HG03342 (cell line): ENCODE results near the gene RSPH3.
"Not testable (repeated sequence)": the region's sequence is repeated elsewhere in the genome, so short reads cannot be mapped to it uniquely, and the experiment has no call there.

Source experiments
- ATAC-seq: cut with Tn5 transposase; IDR thresholded peaks from one replicate; pipeline ENCODE4 v1.9.1; 2021; ENCODE audit warnings: mild to moderate bottlenecking, moderate library complexity; ENCODE audit not compliant: unreplicated experiment

Gene RSPH3

GRCh38 chr6:158978757-158979156, 21.2 kb downstream of the RSPH3 start:
- no peak for ATAC-seq

DNA sequence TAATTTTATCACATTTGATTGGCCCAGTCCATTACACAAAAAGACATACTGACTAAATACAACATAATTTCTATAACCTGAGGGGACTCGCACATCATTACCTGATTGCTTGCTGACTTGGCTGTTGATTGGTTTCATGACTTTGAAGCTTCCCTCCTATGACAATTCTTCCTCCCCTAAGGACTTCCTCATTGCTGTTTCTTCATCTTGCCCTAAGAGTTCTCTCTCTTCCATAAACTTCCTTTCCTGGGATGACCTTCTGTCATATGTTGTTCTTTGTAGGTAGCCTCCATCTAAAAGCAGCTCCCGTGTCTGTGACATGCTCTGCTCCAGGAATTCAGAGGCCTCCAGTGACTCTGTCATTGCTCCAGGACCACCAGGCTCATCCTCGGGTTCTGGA, 22.6 kb downstream of the RSPH3 start:
- ATAC-seq: no peak

- ATAC-seq: no peak
Observed at GRCh38 chr6:158972241-158973233, 27.5 kb downstream of the RSPH3 start.

DNA sequence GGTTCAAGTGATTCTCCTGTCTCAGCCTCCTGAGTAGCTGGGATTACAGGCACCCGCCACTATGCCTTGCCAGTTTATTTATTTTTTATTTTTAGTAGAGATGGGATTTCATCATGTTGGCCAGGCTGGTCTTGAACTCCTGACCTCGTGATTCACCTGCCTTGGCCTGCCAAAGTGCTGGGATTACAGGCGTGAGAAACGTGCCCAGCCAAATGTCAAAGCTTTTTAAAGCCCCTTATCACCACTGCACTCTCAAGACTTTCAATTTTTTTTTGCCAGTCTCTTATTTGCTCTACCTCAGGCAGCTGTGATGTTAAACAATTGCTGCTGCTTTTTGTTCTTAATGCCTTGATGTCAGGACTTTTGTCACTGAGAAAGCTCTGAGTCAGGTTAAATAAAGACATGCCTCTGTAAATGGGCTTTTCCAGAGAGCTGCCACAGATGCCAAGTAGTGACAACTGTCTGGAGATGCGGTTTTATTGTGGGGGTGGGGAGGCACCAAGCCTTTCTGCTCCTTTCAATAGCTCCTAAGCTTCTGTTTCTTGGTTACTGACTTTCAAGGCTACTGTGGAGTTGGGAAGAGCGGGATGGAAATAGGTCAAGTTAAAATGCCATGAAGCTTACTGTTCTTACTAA, 29.2 kb downstream of the RSPH3 start:
- ATAC-seq: no peak

DNA sequence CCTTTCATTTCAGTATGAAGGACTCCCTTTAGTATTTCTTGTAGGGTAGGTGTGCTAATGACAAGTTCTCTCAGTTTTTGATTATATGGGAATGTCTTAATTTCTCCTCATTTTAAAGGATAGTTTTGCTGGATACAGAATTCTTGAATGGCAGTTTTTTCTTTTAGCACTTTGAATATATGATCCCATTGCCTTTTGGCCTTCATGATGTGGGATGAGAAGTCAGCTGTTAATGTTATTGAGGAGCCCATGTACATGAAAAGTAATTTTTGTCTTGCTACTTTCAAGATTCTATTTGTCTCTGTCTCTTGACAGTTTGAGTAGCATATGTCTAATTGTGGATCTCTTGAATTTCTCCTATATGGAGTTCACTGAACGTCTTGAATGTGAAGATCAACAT, 30.9 kb downstream of the RSPH3 start:
- ATAC-seq: no peak

GRCh38 chr6:158963020-158963808, 36.8 kb downstream of the RSPH3 start:
- no peak for ATAC-seq

GRCh38 chr6:158962371-158962770, 37.6 kb downstream of the RSPH3 start:
- no peak for ATAC-seq

DNA sequence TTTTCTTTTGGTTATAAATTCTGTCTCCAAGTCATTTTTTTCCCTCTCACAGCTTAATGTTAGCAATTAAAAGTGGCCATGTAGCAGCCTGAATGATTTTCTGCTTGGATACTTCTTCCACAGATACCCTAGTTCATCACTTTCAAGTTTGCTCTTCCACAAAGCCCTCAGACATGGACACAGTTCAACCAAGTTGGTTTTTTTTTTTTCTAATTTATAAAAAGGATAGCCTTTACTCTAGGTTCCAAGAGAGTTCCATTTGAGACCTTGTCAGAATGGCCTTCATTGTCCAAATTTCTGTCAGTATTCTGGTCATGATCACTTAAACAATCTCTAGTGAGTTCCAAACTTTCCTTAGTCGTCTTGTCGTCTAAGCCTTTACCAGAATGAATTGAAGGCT, 40.0 kb downstream of the RSPH3 start:
- no peak for ATAC-seq

DNA sequence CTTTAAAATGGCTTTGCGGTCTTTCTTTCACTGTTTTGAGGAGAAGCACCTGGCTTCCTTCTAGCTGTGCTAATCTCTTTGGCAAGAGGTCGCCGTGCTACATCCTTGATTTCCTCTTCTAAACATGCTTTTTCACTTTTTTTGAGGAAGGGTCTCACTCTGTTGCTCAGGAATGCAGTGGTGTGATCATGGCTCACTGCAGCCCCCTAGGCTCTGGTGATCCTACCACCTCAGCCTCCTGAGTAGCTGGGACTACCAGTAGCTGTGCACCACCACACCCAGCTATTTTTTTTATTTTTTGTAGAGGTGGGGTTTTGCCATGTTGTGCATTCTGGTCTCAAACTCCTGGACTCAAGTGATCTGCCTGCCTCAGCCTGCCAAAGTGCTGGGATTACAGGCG, 40.5 kb downstream of the RSPH3 start:
- ATAC-seq: no peak

GRCh38 chr6:158958504-158959386, 41.3 kb downstream of the RSPH3 start:
- no peak for ATAC-seq

- no peak for ATAC-seq
Observed at GRCh38 chr6:158955255-158955654, 44.7 kb downstream of the RSPH3 start.

DNA sequence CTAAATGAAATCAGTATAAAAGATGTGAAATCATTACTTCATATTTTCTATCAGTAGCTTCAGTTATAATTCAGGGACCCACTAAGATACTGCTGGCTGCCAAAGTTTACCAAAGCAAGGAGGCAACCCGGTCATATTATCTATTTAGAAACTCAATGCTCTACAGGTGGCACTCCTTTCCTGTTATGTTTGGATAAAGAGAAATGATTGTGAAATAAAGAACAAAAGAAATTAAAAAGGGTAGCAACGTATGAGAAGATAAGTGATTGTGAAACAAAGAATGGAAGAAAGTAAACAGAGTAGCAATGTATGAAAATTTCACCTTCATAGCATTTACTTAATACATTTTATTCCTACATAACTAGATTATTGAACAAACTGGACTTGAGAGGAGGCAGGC, 45.2 kb downstream of the RSPH3 start:
- no peak for ATAC-seq

DNA sequence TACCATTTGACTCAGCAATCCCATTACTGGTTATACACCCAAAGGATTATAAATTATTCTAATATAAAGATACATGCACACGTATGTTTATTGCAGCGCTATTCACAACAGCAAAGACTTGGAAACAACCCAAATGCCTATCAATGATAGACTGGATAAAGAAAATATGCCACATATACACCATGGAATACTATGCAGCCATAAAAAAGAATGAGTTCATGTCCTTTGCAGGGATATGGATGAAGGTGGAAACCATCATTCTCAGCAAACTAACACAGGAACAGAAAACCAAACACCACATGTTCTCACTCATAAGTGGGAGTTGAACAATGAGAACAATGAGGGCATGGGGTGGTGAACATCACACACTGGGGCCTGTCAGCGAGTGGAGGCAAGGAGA, 48.0 kb downstream of the RSPH3 start:
- not testable (repeated sequence) for ATAC-seq

- not testable (repeated sequence) for ATAC-seq
Observed at GRCh38 chr6:158951565-158951964, 48.4 kb downstream of the RSPH3 start.

DNA sequence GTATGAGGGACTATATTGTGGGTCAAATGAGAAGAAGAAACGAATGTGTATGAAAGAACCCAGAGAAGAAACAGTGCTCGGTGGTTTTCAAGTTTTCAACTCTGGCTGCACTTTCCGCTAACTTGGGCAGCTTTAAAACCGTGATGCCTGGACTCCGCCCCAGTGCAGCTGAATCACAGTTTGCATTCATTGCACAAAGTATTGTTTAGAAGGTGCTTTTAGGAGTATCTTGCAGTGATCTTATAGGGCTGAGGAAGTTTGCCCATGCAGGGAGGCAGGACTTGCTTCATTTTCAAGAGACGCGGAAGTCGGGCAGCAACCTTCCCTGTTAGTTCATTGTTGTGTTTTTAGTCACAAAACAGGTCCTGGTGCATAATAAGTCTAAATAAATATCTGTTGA, 52.7 kb downstream of the RSPH3 start:
- ATAC-seq: no peak

GRCh38 chr6:158943380-158944032, 56.5 kb downstream of the RSPH3 start:
- ATAC-seq: no peak

DNA sequence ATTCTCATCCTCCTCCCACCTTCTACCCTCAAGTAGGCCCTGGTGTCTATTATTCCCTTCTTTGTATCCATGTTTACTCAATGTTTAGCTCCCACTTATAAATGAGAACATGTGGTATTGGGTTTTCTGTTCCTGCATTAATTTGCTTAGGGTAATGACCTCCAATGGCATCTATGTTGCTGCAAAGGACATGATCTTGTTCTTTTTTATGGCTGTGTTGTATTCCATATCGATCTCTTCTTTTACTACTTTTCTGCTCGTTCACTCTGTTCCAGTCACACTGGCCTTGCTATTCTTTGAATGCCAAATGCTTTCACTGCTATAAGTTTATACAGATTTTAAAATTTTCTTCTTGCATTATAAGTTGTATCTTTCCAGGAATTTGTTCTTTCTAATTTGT, 57.7 kb downstream of the RSPH3 start:
- ATAC-seq: no peak

GRCh38 chr6:158941246-158941645, 58.8 kb downstream of the RSPH3 start:
- ATAC-seq: no peak

GRCh38 chr6:158939255-158940159, 60.5 kb downstream of the RSPH3 start:
- no peak for ATAC-seq
